ENCODE measurements around the gene TRAPPC11. TPM values are rescaled to one million over a fixed set of nuclear protein-coding genes. Genes with fewer than 3 reads are reported as not detected.

Gene TRAPPC11
- total RNA-seq, 1 experiment from 2014 or later, result 32.2 TPM

DNA sequence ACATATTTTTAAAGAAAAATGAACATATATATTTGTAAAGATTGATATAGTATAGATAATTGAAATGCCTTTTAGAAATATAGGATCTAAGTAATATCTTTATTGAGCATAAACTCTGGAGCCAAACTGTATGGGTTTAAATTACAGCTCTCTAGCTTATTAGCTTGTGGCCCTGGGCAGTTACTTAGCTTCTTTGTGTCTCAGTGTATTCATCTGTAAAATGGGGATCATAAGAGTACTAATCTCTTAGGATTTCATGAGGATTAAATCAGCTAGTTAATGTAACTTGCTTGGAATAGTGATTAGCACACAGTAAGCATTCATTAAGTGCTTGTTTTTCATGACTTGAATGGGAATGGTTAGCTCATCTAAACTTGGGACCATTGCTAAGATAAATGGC, 32.8 kb downstream of the TRAPPC11 start:
- no peak overlapping the region for H2BK20ac ChIP-seq (ENCODE audit: low read depth, low read length, poor library complexity, severe bottlenecking)
- DNase-seq, result no peak
- H3K9ac ChIP-seq (ENCODE audit: extremely low read depth, insufficient read length, low read length), result no peak overlapping the region
- no peak overlapping the region for H2AFZ ChIP-seq (ENCODE audit: low read length)
- H4K8ac ChIP-seq (replicated peaks; ENCODE audit: insufficient read length, low read depth, low read length), result no peak overlapping the region
- H3K23me2 ChIP-seq (ENCODE audit: insufficient read length, low read depth, low read length, poor library complexity, severe bottlenecking), result no peaks in the 10 kb centered on the region
- H2BK120ac ChIP-seq (ENCODE audit: low read depth, low read length, poor library complexity, severe bottlenecking), result no peak overlapping the region
- no peak overlapping the region for H2BK15ac ChIP-seq (ENCODE audit: low read depth, low read length)
- Mint-ChIP-seq H3K27ac (no peak overlapping the region), H3K9me3 (no peaks in the 10 kb centered on the region), H3K4me1 (no peaks in the 10 kb centered on the region), H3K4me3 (no peak overlapping the region), H3K27me3 (ENCODE audit: low read depth) (no peaks in the 10 kb centered on the region), H3K36me3 (ENCODE audit: insufficient read depth in 1 of 3, low read depth in 3 of 3) (peaks cover 19 to 67% (median 56%) of the 10 kb centered on the region in 3 experiments; a peak in 6 of 7 replicates)
- no peak overlapping the region for H3K4me2 ChIP-seq (ENCODE audit: insufficient read depth, insufficient read length, low read length)
- H3K23ac ChIP-seq (ENCODE audit: insufficient read length, low read depth, low read length), result no peak overlapping the region
- H3K56ac ChIP-seq (ENCODE audit: insufficient read length, low read depth, low read length), result no peak overlapping the region
- TF ChIP-seq, protein P1, sequence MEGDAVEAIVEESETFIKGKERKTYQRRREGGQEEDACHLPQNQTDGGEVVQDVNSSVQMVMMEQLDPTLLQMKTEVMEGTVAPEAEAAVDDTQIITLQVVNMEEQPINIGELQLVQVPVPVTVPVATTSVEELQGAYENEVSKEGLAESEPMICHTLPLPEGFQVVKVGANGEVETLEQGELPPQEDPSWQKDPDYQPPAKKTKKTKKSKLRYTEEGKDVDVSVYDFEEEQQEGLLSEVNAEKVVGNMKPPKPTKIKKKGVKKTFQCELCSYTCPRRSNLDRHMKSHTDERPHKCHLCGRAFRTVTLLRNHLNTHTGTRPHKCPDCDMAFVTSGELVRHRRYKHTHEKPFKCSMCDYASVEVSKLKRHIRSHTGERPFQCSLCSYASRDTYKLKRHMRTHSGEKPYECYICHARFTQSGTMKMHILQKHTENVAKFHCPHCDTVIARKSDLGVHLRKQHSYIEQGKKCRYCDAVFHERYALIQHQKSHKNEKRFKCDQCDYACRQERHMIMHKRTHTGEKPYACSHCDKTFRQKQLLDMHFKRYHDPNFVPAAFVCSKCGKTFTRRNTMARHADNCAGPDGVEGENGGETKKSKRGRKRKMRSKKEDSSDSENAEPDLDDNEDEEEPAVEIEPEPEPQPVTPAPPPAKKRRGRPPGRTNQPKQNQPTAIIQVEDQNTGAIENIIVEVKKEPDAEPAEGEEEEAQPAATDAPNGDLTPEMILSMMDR (conservative IDR thresholded peaks at IDR 0.05), result no peak
- H2AK5ac ChIP-seq (ENCODE audit: insufficient read length, low read length), result no peak overlapping the region
- no peaks in the 10 kb centered on the region for H3K79me2 ChIP-seq (ENCODE audit: insufficient read depth, low read length)
- no peak overlapping the region for H4K5ac ChIP-seq (ENCODE audit: insufficient read length, low read depth, low read length)
- H3K9me3 ChIP-seq (ENCODE audit: control insufficient read depth, low read depth, low read length), result no peaks in the 10 kb centered on the region
- H3K4me1 ChIP-seq (ENCODE audit: insufficient read depth, low read length), result no peaks in the 10 kb centered on the region
- H3K4ac ChIP-seq (ENCODE audit: low read depth, low read length), result no peak overlapping the region
- H4K91ac ChIP-seq (ENCODE audit: insufficient read length, low read depth, low read length), result no peak overlapping the region
- no peaks in the 10 kb centered on the region for H3K79me1 ChIP-seq (ENCODE audit: insufficient read depth, low read depth, low read length, poor library complexity, severe bottlenecking)
- no peak overlapping the region for H3T11ph ChIP-seq (ENCODE audit: low read length)
- no peaks in the 10 kb centered on the region for H3K27me3 ChIP-seq (ENCODE audit: insufficient read depth, low read length)
- H2BK5ac ChIP-seq (ENCODE audit: insufficient read length, low read length), result no peak overlapping the region
- H3K27ac ChIP-seq (ENCODE audit: insufficient read length, low read depth, low read length), result no peak overlapping the region
- no peak overlapping the region for H3K14ac ChIP-seq (ENCODE audit: insufficient read depth, low read length)
- no peak overlapping the region for H3K18ac ChIP-seq (ENCODE audit: insufficient read length, low read depth, low read length)
- no peak overlapping the region for H2BK12ac ChIP-seq (ENCODE audit: insufficient read length, low read depth, low read length)
- no peaks in the 10 kb centered on the region for H4K20me1 ChIP-seq (ENCODE audit: control insufficient read depth, insufficient read depth, insufficient read length)

Measured in H9 (cell line).